ENCODE results near the gene PEAK1.
"Not testable (repeated sequence)": the region's sequence is repeated elsewhere in the genome, so short reads cannot be mapped to it uniquely, and the experiment has no call there.

Gene PEAK1

GRCh38 chr15:77273136-77273535 is 146.8 kb downstream of the PEAK1 start:
- H3K27ac ChIP-seq (replicated peaks); H3K27me3 ChIP-seq (ENCODE audit: insufficient read depth, poor library complexity, severe bottlenecking); H3K4me3 ChIP-seq (replicated peaks; ENCODE audit: insufficient read depth, low read length): not testable (repeated sequence)
- TF ChIP-seq SPI1 (IDR thresholded peaks at IDR 0.05; ENCODE audit: borderline replicate concordance, low read depth) = peak; percentile 80
- peak in 1 of 2 experiments; percentile 12 for DNase-seq (ENCODE audit: low read depth in 1 of 2, low spot score in 1 of 2)

- no peak for TF ChIP-seq GABPA (IDR thresholded peaks at IDR 0.05; ENCODE audit: low read depth)
- TF ChIP-seq REST (IDR thresholded peaks at IDR 0.05; ENCODE audit: insufficient replicate concordance, low read depth) = no peak
- no peak for TF ChIP-seq SPI1 (IDR thresholded peaks at IDR 0.05; ENCODE audit: borderline replicate concordance, low read depth)
- TF ChIP-seq POLR2AphosphoS5 (IDR thresholded peaks at IDR 0.05; ENCODE audit: low read depth) = no peak
- no peak for TF ChIP-seq CTCF (IDR thresholded peaks at IDR 0.05; ENCODE audit: insufficient read depth, low read length)
- H3K27me3 ChIP-seq (ENCODE audit: insufficient read depth, poor library complexity, severe bottlenecking) = no peaks in the 10 kb centered on the region
- H3K27ac ChIP-seq (replicated peaks) = no peak overlapping the region
- no peak for DNase-seq (ENCODE audit: low read depth in 1 of 2, low spot score in 1 of 2)
- H3K4me3 ChIP-seq (replicated peaks; ENCODE audit: insufficient read depth, low read length) = no peak overlapping the region
Observed at GRCh38 chr15:77266708-77267386, 153.1 kb downstream of the PEAK1 start.

- no peak for TF ChIP-seq REST (IDR thresholded peaks at IDR 0.05; ENCODE audit: insufficient replicate concordance, low read depth)
- no peak for TF ChIP-seq SPI1 (IDR thresholded peaks at IDR 0.05; ENCODE audit: borderline replicate concordance, low read depth)
- TF ChIP-seq POLR2AphosphoS5 (IDR thresholded peaks at IDR 0.05; ENCODE audit: low read depth) = no peak
- TF ChIP-seq GABPA (IDR thresholded peaks at IDR 0.05; ENCODE audit: low read depth) = no peak
- no peak for TF ChIP-seq CTCF (IDR thresholded peaks at IDR 0.05; ENCODE audit: insufficient read depth, low read length)
- no peak for DNase-seq (ENCODE audit: low read depth in 1 of 2, low spot score in 1 of 2)
- H3K27ac ChIP-seq (replicated peaks) = no peak overlapping the region
- H3K4me3 ChIP-seq (replicated peaks; ENCODE audit: insufficient read depth, low read length) = no peak overlapping the region
- no peaks in the 10 kb centered on the region for H3K27me3 ChIP-seq (ENCODE audit: insufficient read depth, poor library complexity, severe bottlenecking)
Observed at GRCh38 chr15:77255385-77255784, 164.5 kb downstream of the PEAK1 start.

GRCh38 chr15:77251662-77252061 is 168.2 kb downstream of the PEAK1 start:
- no peak overlapping the region for H3K4me3 ChIP-seq (replicated peaks; ENCODE audit: insufficient read depth, low read length)
- no peak for TF ChIP-seq SPI1 (IDR thresholded peaks at IDR 0.05; ENCODE audit: borderline replicate concordance, low read depth)
- TF ChIP-seq REST (IDR thresholded peaks at IDR 0.05; ENCODE audit: insufficient replicate concordance, low read depth) = no peak
- no peak for TF ChIP-seq CTCF (IDR thresholded peaks at IDR 0.05; ENCODE audit: insufficient read depth, low read length)
- TF ChIP-seq GABPA (IDR thresholded peaks at IDR 0.05; ENCODE audit: low read depth) = no peak
- TF ChIP-seq POLR2AphosphoS5 (IDR thresholded peaks at IDR 0.05; ENCODE audit: low read depth) = no peak
- H3K27ac ChIP-seq (replicated peaks) = no peak overlapping the region
- no peak for DNase-seq (ENCODE audit: low read depth in 1 of 2, low spot score in 1 of 2)
- no peaks in the 10 kb centered on the region for H3K27me3 ChIP-seq (ENCODE audit: insufficient read depth, poor library complexity, severe bottlenecking)
